DMS114 treated with DMSO at 0.1 percent for 48 hours (cell line): ENCODE measurements around the gene AXIN1.
"Not testable (repeated sequence)": the region's sequence is repeated elsewhere in the genome, so short reads cannot be mapped to it uniquely, and the experiment has no call there.

ENCODE experiments used
- DNase-seq: peaks from one replicate; lab custom pipeline; 2025; ENCODE audit not compliant: unreplicated experiment; lab: John Stamatoyannopoulos, UW

The AXIN1 gene

GRCh38 chr16:354291-354881 is 1.9 kb upstream of the AXIN1 start:
- DNase-seq = no peak

DNA sequence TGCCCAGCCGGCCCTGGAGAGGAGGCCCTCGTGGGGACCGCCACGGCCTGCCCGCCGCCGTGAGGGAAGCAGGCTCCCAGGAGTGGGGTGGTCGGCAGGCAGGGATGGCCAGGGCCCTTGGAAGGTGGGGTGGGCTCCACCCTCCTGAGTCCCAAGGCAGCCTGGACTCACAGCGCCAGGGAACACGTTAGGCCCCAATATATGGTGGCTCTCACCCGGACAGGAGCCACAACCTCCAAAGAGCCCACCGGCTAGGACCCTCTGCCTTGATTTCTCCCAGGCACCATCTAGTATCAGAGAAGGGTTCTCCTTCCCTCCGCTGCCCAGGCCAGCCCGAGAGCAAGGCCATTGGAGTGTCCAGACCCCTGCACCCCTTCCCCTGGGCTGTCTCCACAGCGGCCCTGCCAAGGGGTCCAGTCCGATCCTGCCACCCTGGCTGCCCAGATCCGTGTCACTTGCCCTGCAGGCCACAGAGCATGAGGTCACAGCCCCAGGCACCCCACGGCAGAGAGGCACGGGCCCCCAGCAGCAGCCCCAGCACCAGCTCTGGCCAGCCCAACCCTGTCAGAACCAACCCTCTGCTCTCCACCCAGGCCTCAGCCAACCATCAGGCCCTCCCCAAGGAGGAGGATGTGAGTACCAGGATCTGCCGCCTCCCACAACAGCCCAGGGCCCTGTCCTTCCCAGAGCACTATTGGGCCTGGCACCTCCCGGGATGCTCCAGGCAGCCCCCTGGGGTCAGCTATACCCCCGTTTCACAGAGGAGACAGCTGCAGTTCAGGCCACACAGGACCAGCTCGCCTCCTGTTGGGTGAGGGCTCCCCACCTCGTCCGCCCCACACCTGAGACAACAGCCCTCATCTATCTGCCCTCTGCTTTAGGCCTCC is 1.1 kb upstream of the AXIN1 start:
- DNase-seq = no peak

DNA sequence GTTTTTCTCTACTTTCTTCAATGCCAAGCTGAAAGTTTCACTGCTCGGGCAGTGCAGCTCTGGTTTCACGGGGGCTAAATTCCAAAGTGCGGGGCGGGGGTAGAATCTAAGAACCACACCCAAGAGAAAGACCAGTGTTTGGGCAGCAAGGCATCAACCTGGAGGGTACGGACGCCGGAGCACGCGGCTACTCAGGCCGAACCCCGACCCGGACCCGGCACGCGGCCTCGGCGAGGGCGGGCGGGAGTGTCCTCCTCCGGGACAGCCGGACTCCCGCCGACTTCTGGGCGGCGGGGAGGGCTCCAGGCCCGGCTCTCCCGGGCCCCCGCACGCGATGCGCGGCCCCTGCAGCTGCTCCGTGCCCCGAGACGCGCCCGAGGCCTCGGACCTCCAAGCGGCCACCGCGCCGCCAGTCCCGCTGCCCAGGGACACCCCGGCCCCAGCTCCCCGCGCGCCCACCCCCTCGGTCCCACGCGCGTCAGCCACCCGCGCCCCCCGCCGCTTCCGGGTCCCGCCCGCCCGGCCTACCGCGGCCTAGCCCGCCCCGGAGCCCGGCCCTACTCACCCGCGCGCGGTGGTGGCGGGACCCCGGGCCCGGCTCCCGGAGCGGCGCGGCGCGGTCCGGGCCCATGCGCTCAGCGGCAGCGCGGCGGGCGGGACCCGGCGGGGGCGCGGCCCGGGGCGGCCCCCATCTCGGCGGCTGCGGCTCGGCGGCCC is 561 bp downstream of the AXIN1 start:
- no peak for DNase-seq

DNA sequence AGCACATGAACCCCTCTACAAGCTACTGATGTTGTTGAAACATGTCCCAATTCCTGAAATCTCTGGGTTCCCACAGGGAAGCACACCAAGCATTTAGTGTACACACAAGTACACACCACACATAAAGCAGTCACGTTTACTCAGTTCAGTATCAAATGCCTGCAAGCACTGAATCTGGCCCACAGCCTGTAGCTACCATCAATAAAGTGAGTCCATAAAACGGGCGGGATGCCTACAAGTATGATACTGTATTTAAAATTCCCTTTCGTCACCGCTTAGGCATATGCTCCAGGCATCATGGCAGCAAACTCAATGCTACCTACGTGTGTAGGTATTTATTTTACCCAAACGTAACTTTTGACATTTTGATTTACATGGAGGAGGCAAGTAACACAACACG is 2.3 kb downstream of the AXIN1 start:
- DNase-seq = no peak

- DNase-seq = no peak
Observed at GRCh38 chr16:349211-349610, 3.3 kb downstream of the AXIN1 start.

GRCh38 chr16:348495-348894 is 4.0 kb downstream of the AXIN1 start:
- DNase-seq = not testable (repeated sequence)

DNA sequence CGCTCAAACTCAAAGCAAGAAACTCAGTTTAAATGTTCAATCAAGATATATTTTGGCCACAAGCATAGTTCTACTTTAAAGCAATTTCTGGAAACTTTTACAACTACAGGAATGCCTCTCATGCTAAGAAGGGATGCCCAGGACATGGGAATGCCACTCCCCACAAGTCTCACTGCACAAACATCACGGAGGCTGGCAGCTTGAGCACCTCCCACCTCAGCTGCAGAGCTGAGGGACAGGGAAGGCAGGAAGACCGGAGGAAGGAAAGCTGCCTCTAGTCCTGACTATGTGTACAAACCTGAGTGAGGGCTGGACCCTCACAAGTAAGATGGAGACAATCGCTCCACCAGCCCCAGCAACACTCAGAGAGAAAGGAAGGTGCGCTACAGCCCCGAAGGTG is 5.3 kb downstream of the AXIN1 start:
- DNase-seq = no peak

DNA sequence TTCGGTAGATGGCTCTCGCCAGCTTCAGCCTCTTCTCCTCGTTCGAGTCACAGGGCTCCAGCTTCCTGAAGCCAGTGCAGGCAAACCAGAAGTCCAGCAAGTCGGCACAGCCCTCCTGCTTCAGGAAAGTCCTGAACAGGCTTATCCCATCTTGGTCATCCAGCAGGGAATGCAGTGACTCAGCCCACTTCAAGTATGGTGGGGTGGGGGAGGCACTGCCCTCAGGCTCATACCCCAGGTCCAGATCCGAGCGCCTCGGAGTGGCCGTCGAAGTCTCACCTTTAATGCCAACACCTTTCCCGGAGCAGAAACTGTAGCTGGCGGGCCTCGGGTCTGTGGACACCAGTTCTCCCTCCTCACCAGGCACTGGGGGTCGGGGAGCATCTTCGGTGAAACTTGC is 5.9 kb downstream of the AXIN1 start:
- DNase-seq = no peak

DNA sequence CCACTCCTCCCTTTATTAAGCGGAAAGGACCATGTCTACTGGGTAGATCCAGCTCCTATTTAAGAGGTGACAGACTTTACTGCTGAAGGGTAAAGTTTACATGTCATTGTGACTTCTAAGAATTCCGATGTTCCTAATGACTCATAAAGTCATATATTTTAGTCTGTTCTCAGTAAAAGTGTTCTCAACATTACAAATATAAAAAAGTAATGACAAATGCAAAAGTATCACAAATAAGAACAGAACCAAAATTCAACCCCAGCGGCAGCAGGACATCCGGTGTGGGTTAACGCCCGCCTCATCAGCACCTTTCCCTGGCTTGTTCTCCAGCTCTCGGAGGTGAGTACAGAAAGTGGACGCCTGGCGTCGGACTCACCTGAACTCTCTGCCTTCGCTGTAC is 6.8 kb downstream of the AXIN1 start:
- no peak for DNase-seq

DNA sequence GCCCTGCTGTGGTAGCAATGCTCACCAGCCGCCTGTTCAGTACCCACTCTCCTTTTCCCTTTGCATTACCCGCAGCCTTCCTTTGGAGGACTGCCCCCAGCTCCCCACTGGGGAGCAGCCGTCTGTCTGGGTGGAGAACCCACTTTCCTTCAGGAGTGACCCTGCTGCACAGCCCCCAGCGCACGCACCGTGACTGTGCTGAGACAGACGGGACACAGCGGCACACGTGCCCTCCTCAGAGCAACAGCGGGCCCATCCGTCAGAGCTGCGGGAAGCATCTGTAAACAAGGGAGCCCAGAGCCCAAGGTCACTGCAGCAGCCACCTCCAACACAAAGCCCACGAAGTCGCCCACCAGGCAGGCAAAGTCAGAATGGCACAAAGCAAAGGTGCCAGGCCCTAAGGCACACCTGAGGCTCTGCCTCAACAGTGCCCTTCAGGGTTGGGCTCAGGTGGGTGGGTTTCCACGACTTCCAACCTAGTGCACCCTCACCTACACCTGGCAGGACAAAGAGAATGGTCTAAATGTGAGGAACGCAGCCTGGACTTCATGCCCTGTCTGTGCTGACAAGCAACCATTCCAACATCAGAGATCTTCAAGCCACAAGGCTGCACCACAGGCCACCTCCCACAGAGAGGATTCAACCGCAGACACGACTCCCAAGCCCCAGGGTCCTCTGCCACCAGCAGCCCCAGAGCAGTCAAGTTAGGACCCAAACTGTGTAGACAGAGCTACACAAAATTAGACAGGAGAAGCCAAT is 9.9 kb downstream of the AXIN1 start:
- DNase-seq = no peak

DNA sequence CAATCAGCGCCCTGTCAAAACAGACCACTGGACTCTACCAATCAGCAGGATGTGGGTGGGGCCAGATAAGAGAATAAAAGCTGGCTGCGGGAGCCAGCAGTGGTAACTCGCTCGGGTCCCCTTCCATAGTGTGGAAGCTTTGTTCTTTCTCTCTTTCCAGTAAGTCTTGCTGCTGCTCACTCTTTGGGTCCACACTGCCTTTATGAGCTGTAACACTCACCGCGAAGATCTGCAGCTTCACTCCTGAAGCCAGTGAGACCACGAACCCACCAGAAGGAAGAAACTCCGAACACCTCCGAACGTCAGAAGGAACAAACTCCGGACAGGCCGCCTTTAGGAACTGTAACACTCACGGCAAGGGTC is 10.6 kb downstream of the AXIN1 start:
- not testable (repeated sequence) for DNase-seq

DNA sequence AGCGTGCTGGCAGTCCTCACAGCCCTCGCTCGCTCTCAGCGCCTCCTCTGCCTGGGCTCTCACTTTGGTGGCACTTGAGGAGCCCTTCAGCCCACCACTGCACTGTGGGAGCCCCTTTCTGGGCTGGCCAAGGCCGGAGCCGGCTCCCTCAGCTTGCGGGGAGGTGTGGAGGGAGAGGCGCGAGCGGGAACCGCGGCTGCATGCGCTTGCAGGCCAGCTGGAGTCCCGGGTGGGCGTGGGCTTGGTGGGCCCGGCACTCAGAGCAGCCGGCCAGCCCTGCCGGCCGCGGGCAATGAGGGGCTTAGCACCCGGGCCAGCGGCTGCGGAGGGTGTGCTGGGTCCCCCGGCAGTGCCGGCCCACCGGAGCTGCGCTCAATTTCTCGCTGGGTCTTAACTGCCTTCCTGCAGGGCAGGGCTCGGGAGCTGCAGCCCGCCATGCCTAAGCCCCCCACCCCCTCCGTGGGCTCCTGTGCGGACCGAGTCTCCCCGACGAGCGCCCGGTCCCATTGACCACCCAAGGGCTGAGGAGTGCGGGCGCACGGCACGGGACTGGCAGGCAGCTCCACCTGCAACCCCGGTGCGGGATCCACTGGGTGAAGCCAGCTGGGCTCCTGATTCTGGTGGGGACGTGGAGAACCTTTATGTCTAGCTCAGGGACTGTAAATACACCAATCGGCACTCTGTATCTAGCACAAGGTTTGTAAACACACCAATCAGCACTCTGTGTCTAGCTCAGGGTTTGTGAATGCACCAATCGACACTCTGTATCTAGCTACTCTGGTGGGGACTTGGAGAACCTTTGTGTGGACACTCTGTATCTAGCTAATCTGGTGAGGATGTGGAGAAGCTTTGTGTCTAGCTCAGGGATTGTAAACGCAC is 11.2 kb downstream of the AXIN1 start:
- not testable (repeated sequence) for DNase-seq

GRCh38 chr16:340370-341091 is 12.0 kb downstream of the AXIN1 start:
- no peak for DNase-seq

DNA sequence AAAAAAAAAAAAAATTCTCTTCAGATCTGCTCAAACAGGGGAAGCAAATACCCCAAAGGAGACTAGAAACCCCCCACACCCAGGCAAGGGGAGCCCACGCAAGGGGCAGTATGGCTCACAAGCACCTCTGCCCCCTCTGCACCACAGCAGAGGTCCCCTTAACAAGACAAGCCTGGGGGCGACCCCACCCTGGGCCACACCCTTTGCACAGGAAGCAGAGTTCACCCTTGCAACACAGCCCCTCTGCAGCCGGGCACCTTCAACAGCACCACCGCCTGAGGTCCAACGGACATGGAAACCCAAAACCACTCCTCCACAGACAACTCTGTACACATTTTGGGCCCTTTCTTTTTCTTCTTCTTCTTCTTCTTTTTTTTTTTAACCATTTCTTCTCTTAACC is 12.8 kb downstream of the AXIN1 start:
- no peak for DNase-seq

- DNase-seq = no peak
Observed at GRCh38 chr16:337975-338575, 14.4 kb downstream of the AXIN1 start.

GRCh38 chr16:337437-337836 is 15.1 kb downstream of the AXIN1 start:
- no peak for DNase-seq

- no peak for DNase-seq
Observed at GRCh38 chr16:336269-336668, 16.3 kb downstream of the AXIN1 start.

DNA sequence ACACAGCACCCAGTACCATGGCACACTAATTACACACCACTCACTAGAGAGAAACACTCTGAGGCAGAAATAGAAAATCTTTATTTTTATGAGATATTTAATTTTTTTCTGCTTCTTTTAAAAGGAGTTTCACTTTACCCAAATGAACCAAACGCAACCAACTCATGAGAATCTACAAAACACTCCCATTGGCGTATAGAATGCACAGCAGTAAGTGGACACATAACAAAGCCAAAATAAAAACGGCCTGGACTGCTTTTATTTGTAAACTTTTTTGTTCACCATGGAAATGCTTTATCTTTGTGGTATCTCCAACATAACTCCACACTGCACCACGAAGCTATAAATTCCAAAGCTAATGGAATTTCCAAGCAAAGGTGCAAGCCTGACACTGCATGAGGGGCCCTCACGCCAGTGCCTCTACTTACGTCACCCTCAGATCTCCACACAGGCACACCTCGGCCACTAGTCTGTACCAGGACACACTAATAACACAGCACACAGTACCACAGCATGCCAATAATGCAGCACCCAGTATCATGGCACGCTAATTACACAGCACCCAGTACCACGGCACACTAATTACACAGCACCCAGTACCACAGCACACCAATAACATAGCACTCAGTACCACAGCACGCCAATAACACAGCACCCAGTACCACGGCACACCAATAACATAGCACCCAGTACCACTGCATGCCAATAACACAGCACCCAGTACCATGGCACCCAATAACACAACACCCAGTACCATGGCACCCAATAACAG is 17.5 kb downstream of the AXIN1 start:
- DNase-seq = not testable (repeated sequence)
